GM23338 (cell line): ENCODE data around the gene CASR. TPM values are rescaled to one million over a fixed set of nuclear protein-coding genes. Genes with fewer than 3 reads are reported as not detected.

Experiments
- ATAC-seq: fragments of 200-7000 bp; cut with Tn5 transposase; 3 replicates; pipeline ENCODE4 v1.9.1; 2020
- DNase-seq: peaks from one replicate; pipeline ENCODE4 v3.0.0-alpha.2; 2015; ENCODE audit warnings: low spot score
- H2AFZ ChIP-seq: fragments of 200-600 bp; sonication (generic); 2 replicates; pipeline ENCODE4 v1.8.0; 2016; ENCODE audit warnings: antibody characterized with exemption, mild to moderate bottlenecking, moderate library complexity
- H3F3A ChIP-seq: fragments of 200-600 bp; sonication (generic); replicated peaks from 2 replicates; pipeline ENCODE4 v1.8.0; 2017; ENCODE audit warnings: antibody characterized with exemption, mixed run types, low read depth
- H3K27ac ChIP-seq: fragments of 200-600 bp; sonication (generic); 2 replicates; pipeline ENCODE4 v1.6.1; 2016; ENCODE audit warnings: low read depth
- H3K27me3 ChIP-seq: fragments of 200-600 bp; sonication (generic); 2 replicates; pipeline ENCODE4 v1.8.0; 2016; ENCODE audit warnings: mild to moderate bottlenecking, mixed run types, moderate library complexity; ENCODE audit not compliant: insufficient read depth
- H3K36me3 ChIP-seq: fragments of 200-600 bp; sonication (generic); 2 replicates; pipeline ENCODE4 v1.8.0; 2016; ENCODE audit warnings: mild to moderate bottlenecking; ENCODE audit not compliant: insufficient read depth
- H3K4me1 ChIP-seq: fragments of 200-600 bp; sonication (generic); 2 replicates; pipeline ENCODE4 v1.8.0; 2016; ENCODE audit warnings: mild to moderate bottlenecking, moderate library complexity; ENCODE audit not compliant: insufficient read depth
- H3K4me2 ChIP-seq: fragments of 200-600 bp; sonication (generic); 2 replicates; pipeline ENCODE4 v1.7.1; 2017; ENCODE audit warnings: mixed run types
- H3K4me3 ChIP-seq: fragments of 200-600 bp; sonication (generic); 2 replicates; pipeline ENCODE4 v1.6.1; 2016; ENCODE audit warnings: mixed run types
- H3K79me2 ChIP-seq: fragments of 200-600 bp; sonication (generic); replicated peaks from 2 replicates; pipeline ENCODE4 v1.8.0; 2017; ENCODE audit warnings: mild to moderate bottlenecking; ENCODE audit not compliant: insufficient read depth
- H3K9me2 ChIP-seq: fragments of 200-600 bp; sonication (generic); 2 replicates; pipeline ENCODE4 v1.8.0; 2017; ENCODE audit not compliant: insufficient read depth
- H4K20me1 ChIP-seq: fragments of 200-600 bp; sonication (generic); replicated peaks from 2 replicates; pipeline ENCODE4 v1.8.0; 2017; ENCODE audit warnings: mild to moderate bottlenecking; ENCODE audit not compliant: insufficient read depth
- H3K27ac Mint-ChIP-seq: 2 replicates; pipeline ENCODE4 v1.8.0; 2020; ENCODE audit warnings: inconsistent platforms, mild to moderate bottlenecking, moderate library complexity, mixed read lengths
- H3K27me3 Mint-ChIP-seq: 3 replicates; pipeline ENCODE4 v1.8.0; 2022; ENCODE audit warnings: low read depth, mild to moderate bottlenecking, moderate library complexity, mixed read lengths, inconsistent platforms; ENCODE audit not compliant: insufficient read depth, poor library complexity
- H3K36me3 Mint-ChIP-seq: 3 replicates; pipeline ENCODE4 v1.8.0; 2021; ENCODE audit warnings: low read depth, mild to moderate bottlenecking, inconsistent platforms, moderate library complexity, mixed read lengths
- H3K4me1 Mint-ChIP-seq: 3 replicates; pipeline ENCODE4 v1.8.0; 2020; ENCODE audit warnings: mild to moderate bottlenecking, inconsistent platforms, mixed read lengths
- H3K4me3 Mint-ChIP-seq: 3 replicates; pipeline ENCODE4 v1.8.0; 2021; ENCODE audit warnings: moderate library complexity, mild to moderate bottlenecking, inconsistent platforms, mixed read lengths
- H3K9me3 Mint-ChIP-seq: 3 replicates; pipeline ENCODE4 v1.8.0; 2020; ENCODE audit warnings: moderate library complexity, mild to moderate bottlenecking, inconsistent platforms, mixed read lengths
- CREB1 ChIP-seq: fragments of 250-450 bp; sonication (Bioruptor Pico); IDR thresholded peaks from 2 replicates; pipeline ENCODE4 v1.5.0; 2020; ENCODE audit warnings: low read depth, mild to moderate bottlenecking, moderate library complexity
- EZH2 ChIP-seq: fragments of 200-600 bp; sonication (generic); IDR thresholded peaks from one replicate; pipeline ENCODE4 v1.8.0; 2017; ENCODE audit warnings: antibody characterized with exemption, mild to moderate bottlenecking, low read depth; ENCODE audit not compliant: unreplicated experiment
- EZH2phosphoT487 ChIP-seq: fragments of 200-600 bp; sonication (generic); IDR thresholded peaks from one replicate; pipeline ENCODE4 v1.8.1; 2018; ENCODE audit warnings: antibody characterized with exemption; ENCODE audit not compliant: unreplicated experiment
- JUNB ChIP-seq: IDR thresholded peaks from one replicate; pipeline ENCODE4 v1.6.1; 2016; ENCODE audit warnings: antibody characterized with exemption; ENCODE audit not compliant: unreplicated experiment
- NANOG ChIP-seq: IDR thresholded peaks from 2 replicates; pipeline ENCODE4 v1.6.1; 2016; ENCODE audit warnings: antibody characterized with exemption, borderline replicate concordance
- POLR2AphosphoS5 ChIP-seq: IDR thresholded peaks from 2 replicates; pipeline ENCODE4 v1.6.1; 2016; ENCODE audit warnings: antibody characterized with exemption, low read depth
- STAT1 ChIP-seq: IDR thresholded peaks from one replicate; pipeline ENCODE4 v1.6.1; 2016; ENCODE audit warnings: antibody characterized with exemption; ENCODE audit not compliant: unreplicated experiment
- ZNF114 ChIP-seq: fragments of 250-450 bp; sonication (Bioruptor Pico); IDR thresholded peaks from 2 replicates; pipeline ENCODE4 v1.5.0; 2020; ENCODE audit warnings: mild to moderate bottlenecking, moderate library complexity
- ZNF331 ChIP-seq: fragments of 250-450 bp; sonication (Bioruptor Pico); IDR thresholded peaks from 2 replicates; pipeline ENCODE4 v1.5.0; 2020; ENCODE audit warnings: low read depth, mild to moderate bottlenecking, moderate library complexity
- polyA plus RNA-seq: library from polyadenylated mRNA; unstranded; fragments of >200 nt; fragmentation: Nextera tagmentation; extraction: Ambion mirVana; gene quantifications from 2 replicates; pipeline ENCODE4 v1.2.1, GENCODE V29; 2016
- total RNA-seq: library from RNA; depleted of rRNA; stranded (reverse); fragments of >200 nt; shearing (Covaris generic); gene quantifications from 2 replicates; pipeline ENCODE4 v1.2.3, GENCODE V29; 2014
- TF ChIP-seq, protein P1 (sequence below): IDR thresholded peaks from one replicate; pipeline ENCODE4 v1.6.1; 2018; ENCODE audit warnings: antibody characterized with exemption; ENCODE audit not compliant: unreplicated experiment
- TF ChIP-seq, protein P2 (sequence below): fragments of 250-450 bp; sonication (Bioruptor Pico); IDR thresholded peaks from 2 replicates; pipeline ENCODE4 v1.5.0; 2020; ENCODE audit warnings: mild to moderate bottlenecking, moderate library complexity
- TF ChIP-seq, protein P3 (sequence below): IDR thresholded peaks from 2 replicates; pipeline ENCODE4 v1.6.1; 2016; ENCODE audit warnings: antibody characterized with exemption
- TF ChIP-seq, protein P4 (sequence below), 2 experiments: fragments of 200-600 bp in 1 of 2; sonication (generic) in 1 of 2; conservative IDR thresholded peaks; 2 replicates each; pipeline versions ENCODE4 v1.5.1 to v1.6.1; 2016 to 2017; ENCODE audit warnings: antibody characterized with exemption in 2 of 2, low read depth in 2 of 2, mild to moderate bottlenecking in 2 of 2, moderate library complexity in 1 of 2

CASR gene
- total and polyA plus RNA-seq, 2 experiments from 2014 or later: 0.08 to 0.56 TPM

DNA sequence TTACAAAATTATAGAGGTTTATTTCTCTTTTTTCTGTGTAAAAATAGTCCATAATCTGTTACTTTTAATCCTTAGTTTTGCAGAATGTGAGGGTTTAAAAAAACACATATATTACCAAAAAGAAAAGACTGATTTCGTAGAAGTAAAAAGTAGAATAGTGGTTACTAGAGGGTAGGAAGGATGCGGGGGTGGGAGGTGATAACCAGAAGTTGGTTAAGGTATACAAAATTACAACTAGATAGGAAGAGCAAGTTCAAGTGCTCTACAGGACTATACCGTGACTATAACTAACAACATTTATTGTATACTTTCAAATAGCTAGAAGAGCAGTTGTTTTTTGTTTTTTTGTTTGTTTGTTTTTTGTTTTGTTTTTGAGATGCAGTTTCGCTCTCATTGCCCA is 16.1 kb downstream of the CASR start:
- Mint-ChIP-seq H3K27me3 (no peaks in the 10 kb centered on the region), H3K4me1 (no peaks in the 10 kb centered on the region), H3K36me3 (peaks cover 7% of the 10 kb centered on the region; the same call in 1 of the 3 replicates), H3K4me3 (no peak overlapping the region), H3K27ac (no peak overlapping the region), H3K9me3 (peaks cover 17% of the 10 kb centered on the region)
- H3K79me2 ChIP-seq: no peaks in the 10 kb centered on the region
- H3K27me3 ChIP-seq: no peaks in the 10 kb centered on the region
- no peak for TF ChIP-seq JUNB
- TF ChIP-seq, protein P1, sequence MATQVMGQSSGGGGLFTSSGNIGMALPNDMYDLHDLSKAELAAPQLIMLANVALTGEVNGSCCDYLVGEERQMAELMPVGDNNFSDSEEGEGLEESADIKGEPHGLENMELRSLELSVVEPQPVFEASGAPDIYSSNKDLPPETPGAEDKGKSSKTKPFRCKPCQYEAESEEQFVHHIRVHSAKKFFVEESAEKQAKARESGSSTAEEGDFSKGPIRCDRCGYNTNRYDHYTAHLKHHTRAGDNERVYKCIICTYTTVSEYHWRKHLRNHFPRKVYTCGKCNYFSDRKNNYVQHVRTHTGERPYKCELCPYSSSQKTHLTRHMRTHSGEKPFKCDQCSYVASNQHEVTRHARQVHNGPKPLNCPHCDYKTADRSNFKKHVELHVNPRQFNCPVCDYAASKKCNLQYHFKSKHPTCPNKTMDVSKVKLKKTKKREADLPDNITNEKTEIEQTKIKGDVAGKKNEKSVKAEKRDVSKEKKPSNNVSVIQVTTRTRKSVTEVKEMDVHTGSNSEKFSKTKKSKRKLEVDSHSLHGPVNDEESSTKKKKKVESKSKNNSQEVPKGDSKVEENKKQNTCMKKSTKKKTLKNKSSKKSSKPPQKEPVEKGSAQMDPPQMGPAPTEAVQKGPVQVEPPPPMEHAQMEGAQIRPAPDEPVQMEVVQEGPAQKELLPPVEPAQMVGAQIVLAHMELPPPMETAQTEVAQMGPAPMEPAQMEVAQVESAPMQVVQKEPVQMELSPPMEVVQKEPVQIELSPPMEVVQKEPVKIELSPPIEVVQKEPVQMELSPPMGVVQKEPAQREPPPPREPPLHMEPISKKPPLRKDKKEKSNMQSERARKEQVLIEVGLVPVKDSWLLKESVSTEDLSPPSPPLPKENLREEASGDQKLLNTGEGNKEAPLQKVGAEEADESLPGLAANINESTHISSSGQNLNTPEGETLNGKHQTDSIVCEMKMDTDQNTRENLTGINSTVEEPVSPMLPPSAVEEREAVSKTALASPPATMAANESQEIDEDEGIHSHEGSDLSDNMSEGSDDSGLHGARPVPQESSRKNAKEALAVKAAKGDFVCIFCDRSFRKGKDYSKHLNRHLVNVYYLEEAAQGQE: no peak
- TF ChIP-seq POLR2AphosphoS5: no peak
- no peak for TF ChIP-seq NANOG
- TF ChIP-seq ZNF114: no peak
- no peak for TF ChIP-seq ZNF331 (CRISPR knock-in tag)
- TF ChIP-seq, protein P2, sequence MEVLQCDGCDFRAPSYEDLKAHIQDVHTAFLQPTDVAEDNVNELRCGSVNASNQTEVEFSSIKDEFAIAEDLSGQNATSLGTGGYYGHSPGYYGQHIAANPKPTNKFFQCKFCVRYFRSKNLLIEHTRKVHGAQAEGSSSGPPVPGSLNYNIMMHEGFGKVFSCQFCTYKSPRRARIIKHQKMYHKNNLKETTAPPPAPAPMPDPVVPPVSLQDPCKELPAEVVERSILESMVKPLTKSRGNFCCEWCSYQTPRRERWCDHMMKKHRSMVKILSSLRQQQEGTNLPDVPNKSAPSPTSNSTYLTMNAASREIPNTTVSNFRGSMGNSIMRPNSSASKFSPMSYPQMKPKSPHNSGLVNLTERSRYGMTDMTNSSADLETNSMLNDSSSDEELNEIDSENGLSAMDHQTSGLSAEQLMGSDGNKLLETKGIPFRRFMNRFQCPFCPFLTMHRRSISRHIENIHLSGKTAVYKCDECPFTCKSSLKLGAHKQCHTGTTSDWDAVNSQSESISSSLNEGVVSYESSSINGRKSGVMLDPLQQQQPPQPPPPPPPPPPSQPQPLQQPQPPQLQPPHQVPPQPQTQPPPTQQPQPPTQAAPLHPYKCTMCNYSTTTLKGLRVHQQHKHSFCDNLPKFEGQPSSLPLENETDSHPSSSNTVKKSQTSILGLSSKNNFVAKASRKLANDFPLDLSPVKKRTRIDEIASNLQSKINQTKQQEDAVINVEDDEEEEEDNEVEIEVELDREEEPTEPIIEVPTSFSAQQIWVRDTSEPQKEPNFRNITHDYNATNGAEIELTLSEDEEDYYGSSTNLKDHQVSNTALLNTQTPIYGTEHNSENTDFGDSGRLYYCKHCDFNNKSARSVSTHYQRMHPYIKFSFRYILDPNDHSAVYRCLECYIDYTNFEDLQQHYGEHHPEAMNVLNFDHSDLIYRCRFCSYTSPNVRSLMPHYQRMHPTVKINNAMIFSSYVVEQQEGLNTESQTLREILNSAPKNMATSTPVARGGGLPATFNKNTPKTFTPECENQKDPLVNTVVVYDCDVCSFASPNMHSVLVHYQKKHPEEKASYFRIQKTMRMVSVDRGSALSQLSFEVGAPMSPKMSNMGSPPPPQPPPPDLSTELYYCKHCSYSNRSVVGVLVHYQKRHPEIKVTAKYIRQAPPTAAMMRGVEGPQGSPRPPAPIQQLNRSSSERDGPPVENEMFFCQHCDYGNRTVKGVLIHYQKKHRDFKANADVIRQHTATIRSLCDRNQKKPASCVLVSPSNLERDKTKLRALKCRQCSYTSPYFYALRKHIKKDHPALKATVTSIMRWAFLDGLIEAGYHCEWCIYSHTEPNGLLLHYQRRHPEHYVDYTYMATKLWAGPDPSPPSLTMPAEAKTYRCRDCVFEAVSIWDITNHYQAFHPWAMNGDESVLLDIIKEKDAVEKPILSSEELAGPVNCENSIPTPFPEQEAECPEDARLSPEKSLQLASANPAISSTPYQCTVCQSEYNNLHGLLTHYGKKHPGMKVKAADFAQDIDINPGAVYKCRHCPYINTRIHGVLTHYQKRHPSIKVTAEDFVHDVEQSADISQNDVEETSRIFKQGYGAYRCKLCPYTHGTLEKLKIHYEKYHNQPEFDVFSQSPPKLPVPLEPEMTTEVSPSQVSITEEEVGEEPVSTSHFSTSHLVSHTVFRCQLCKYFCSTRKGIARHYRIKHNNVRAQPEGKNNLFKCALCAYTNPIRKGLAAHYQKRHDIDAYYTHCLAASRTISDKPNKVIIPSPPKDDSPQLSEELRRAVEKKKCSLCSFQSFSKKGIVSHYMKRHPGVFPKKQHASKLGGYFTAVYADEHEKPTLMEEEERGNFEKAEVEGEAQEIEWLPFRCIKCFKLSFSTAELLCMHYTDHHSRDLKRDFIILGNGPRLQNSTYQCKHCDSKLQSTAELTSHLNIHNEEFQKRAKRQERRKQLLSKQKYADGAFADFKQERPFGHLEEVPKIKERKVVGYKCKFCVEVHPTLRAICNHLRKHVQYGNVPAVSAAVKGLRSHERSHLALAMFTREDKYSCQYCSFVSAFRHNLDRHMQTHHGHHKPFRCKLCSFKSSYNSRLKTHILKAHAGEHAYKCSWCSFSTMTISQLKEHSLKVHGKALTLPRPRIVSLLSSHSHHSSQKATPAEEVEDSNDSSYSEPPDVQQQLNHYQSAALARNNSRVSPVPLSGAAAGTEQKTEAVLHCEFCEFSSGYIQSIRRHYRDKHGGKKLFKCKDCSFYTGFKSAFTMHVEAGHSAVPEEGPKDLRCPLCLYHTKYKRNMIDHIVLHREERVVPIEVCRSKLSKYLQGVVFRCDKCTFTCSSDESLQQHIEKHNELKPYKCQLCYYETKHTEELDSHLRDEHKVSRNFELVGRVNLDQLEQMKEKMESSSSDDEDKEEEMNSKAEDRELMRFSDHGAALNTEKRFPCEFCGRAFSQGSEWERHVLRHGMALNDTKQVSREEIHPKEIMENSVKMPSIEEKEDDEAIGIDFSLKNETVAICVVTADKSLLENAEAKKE (CRISPR knock-in tag): no peak
- no peak for TF ChIP-seq STAT1
- TF ChIP-seq, protein P3, sequence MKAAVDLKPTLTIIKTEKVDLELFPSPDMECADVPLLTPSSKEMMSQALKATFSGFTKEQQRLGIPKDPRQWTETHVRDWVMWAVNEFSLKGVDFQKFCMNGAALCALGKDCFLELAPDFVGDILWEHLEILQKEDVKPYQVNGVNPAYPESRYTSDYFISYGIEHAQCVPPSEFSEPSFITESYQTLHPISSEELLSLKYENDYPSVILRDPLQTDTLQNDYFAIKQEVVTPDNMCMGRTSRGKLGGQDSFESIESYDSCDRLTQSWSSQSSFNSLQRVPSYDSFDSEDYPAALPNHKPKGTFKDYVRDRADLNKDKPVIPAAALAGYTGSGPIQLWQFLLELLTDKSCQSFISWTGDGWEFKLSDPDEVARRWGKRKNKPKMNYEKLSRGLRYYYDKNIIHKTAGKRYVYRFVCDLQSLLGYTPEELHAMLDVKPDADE: no peak
- no peak for TF ChIP-seq CREB1 (CRISPR knock-in tag)
- no peak for TF ChIP-seq EZH2
- TF ChIP-seq, protein P4, sequence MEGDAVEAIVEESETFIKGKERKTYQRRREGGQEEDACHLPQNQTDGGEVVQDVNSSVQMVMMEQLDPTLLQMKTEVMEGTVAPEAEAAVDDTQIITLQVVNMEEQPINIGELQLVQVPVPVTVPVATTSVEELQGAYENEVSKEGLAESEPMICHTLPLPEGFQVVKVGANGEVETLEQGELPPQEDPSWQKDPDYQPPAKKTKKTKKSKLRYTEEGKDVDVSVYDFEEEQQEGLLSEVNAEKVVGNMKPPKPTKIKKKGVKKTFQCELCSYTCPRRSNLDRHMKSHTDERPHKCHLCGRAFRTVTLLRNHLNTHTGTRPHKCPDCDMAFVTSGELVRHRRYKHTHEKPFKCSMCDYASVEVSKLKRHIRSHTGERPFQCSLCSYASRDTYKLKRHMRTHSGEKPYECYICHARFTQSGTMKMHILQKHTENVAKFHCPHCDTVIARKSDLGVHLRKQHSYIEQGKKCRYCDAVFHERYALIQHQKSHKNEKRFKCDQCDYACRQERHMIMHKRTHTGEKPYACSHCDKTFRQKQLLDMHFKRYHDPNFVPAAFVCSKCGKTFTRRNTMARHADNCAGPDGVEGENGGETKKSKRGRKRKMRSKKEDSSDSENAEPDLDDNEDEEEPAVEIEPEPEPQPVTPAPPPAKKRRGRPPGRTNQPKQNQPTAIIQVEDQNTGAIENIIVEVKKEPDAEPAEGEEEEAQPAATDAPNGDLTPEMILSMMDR (conservative IDR thresholded peaks at IDR 0.05; ENCODE audit: low read depth in 2 of 2): no peak
- TF ChIP-seq EZH2phosphoT487: no peak
- no peaks in the 10 kb centered on the region for H3K36me3 ChIP-seq
- H2AFZ ChIP-seq: no peak overlapping the region
- H4K20me1 ChIP-seq: no peaks in the 10 kb centered on the region
- DNase-seq (no peak), ATAC-seq (no peak)
- H3K27ac ChIP-seq: no peak overlapping the region
- no peaks in the 10 kb centered on the region for H3F3A ChIP-seq
- H3K4me2 ChIP-seq: no peak overlapping the region
- no peak overlapping the region for H3K4me3 ChIP-seq
- no peaks in the 10 kb centered on the region for H3K4me1 ChIP-seq
- no peaks in the 10 kb centered on the region for H3K9me2 ChIP-seq
